ENCODE measurements around the gene OSBP2.

OSBP2 gene

DNA sequence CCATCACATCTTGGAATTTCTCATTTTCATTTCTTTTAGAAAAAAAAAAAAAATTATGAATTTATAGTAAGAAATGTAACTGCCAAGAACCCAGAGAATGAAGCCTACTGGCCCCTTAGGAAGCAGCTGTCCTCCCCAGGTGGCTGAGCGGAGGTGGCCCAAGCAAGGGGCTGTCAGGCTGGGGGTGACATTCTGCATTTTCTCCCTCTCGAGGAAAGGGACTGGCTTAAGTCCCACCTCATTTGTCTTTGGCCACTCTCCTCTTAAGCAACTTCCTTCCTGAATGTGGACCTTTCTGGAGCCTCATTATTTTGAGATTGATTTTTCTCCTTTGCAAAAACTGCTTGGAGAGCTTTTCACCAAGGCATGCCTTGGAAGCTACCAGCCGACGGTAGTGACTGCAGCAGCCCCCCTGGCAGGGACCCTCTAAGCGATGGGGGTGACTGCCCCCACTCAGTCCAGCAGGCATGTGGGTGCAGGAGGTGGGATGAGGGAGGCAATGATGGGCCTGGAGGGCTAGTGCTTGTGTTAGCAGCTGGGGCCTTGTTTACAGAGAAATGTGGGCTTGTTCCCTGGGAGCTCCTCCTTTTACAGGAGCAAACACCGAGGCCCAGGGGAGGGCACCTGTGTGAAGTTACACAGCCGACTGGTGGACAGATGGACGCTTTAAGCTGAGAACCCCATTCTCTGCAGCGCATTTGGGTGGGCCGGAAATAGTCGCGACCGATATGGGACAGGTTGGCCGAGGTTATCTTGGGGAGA is 162.2 kb downstream of the OSBP2 start:
- no peak for DNase-seq

DNA sequence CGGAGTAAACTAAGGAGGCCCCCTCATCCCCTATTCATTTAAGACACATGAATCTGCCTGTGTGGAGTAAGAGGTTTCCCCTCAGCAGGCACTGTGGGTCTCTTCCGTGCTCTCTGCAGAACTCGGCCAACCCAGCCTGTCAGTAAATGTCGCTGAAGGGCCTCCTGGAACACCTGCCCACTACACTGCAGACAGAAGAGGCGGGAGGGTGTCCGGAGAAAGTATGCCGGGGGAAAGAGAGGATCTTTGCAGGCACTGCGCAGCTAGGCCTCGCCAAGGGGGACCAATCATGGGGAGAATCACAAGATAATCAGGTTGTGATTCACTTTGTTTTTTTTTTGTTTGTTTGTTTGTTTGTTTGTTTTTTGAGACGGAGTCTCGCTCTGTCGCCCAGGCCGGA is 163.1 kb downstream of the OSBP2 start:
- no peak for DNase-seq

DNA sequence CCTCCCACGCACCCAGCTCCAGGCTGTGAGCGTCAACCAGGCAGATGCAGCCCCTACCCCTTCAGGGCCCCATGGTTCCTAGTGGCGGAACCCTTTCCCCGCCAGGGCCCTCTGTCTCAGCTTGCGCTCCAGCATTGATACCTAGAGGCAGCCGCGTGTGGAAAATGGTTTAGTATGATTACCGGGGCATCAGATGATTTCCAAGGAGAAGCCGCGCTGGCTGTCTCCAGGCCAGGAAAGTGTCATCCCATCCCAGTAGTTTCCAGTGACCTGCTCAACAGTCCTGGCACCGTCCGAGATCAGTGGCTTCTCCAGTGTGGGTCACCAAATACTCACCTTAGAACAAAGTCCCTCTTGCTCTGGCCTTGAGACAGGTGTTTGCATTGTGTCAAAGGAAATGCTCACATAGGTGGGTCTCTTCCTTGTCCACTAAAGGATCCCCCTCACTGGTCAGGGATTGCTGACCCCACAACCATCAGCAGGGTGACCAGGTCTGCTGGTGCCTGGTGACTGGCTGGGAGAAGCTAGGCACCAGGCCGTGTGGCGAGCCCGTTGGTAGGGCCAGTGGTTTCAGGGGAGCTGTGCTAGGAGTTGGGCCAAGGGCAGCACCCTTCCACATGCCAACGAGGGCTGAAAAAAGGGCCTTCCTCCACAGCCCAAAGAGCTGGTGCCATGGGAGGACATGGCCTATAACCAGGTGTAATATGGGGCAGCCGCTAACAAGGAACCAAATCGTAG is 164.5 kb downstream of the OSBP2 start:
- DNase-seq: no peak

DNA sequence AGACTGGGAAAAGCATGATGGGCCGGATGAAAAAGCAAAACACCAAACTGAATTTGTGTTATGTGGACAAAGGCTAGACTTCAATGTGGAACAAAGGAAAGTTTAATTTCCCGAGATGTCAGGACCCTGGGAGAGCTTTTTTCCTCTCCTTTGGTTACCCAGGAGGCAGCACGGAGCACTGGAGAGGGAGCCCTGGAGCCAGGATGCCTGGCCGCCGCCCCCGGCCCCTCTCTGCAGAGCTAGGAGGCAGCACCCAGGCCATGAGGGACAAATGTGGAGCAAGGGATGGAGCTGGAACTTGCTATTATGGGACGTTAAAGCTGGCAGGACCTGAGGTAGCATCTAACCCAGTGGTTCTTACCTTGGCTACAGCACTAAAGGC is 165.0 kb downstream of the OSBP2 start:
- no peak for DNase-seq

DNA sequence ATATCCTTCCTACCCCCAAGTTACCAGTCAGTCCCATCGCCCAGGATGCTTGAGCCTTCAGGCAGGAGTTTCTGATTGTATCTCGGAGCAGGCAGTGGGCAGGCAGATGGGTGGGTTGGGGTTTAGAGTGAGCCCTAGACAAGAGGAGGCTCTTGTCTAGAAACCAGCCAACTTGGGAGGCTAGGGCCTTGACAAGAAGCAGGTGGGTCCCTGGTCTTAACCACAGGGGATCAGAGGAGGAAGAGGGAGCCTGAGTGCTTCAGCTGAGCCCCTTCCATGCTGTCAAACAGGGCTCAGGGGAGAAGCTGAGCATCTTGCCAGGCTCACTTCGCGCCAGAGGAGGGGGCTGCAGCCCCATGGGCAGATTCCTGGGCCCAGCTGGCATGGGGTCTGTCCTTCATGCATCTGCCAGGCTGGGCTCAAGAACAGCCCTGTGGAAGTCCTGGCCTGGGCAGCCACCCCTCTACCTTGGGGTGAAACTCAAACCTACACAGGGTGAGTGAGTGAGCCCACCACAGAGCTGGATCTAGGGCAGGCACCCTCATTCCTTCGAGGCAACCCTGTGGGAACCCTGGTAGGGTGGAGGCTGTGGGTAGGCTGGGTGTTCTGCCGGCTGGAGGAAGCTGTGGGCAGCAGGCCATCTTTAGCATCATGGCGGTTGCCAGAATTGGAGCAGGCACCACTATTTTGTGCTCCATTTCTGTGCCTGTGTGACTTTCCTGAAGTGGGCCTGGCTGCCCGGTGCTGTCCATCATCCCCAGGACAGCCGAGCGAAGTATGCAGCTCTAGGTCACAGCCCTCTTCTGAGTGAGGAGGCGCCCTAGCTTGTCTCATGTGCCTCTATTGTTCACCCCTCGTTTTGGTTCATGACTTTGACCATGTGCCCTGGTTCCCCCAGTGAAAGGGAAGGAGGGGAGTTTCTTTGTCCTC is 165.8 kb downstream of the OSBP2 start:
- no peak for DNase-seq

DNA sequence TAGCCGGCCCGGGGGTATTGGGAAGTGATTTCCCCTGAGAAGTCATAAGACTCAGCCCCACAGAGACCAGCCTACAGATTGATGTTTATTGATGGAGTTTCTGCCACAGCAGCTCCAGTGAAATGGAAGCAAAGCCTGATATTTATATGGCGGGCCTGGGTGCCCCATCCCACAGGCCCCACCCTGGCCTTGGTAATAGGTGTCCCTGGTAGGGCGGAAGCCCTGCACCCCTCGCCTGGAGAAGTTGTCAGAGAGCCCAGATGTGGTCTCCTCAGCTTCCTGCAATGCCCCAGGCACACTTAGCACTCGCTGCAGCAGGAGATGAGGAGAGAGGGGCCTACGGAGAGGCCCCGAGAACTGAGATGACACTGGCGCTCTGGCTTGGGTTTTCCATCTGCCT is 166.5 kb downstream of the OSBP2 start:
- DNase-seq: no peak

DNA sequence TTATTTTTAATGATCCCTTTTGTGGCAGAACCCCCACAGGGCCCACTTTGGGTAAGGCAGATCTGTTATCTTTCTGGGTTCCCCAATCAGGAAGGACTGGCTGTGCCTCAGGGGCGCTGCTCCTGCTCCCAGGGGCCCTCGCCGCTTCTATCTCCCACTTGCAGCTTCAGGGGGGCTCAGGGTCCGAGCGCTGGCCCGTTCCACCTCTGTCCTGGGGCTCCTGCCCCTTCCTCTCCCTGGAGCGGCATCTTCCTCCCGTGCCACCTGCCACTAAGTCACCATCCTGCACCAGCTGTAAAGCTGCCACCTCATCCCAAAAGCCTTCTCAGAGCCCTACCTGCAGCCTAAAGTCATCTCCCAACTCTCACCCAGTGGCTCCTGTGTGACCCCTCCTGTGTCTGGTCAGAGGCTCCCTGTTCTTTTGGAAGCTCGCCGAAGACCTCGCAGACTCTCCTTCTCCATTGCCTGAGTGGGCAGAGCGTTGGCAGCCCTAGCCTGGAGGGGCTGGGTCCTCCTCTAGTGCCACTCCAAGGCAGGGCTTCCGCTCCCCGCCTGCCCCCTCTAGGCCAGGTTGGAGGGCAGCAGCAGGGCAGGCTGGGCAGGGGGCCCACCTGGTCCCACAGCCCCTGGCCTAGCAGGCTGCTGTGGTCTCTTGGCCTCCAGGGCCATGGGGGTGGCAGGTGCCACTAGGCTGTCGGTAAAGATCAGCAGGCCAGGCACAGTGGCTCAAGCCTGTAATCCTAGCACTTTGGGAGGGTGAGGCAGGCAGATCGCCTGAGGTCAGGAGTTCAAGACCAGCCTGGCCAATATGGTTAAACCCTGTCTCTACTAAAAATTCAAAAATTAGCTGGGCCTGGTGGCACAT is 167.2 kb downstream of the OSBP2 start:
- DNase-seq: no peak

DNA sequence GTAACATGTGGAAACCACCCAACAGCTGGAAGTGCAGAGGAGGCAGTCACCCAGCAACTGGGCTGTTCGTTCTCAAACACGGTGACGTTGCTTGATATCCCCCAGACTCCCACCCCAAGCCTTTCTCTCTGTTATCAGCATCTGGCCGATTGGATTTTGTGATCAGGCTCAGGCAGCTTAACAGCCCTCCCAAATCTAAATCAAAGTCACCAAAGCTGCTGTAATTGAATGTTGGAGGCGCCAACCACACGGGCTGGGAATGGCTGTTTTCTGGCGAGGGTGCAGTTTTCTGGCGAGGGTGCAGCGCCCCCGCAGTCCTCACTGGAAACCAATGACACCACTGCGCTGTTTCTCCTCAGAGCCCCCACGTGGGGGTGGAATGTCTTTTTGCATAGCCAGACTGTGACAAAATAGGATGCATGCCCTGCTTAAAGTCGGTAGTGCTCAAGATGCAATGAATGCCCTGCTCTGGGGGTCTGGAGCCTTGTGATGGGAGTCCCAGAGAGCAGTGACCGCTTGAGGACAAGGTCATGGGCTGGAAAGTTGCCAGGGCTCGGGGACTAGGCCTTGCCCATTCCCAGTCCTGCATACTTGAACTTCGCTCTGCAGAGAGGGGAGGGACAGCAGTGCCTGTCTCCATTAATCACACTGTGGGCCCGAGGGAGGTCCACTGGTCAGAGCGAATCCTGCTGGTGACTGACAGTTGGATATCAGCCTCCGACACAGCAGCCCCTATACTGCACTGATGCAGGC is 168.6 kb downstream of the OSBP2 start:
- DNase-seq: no peak

DNA sequence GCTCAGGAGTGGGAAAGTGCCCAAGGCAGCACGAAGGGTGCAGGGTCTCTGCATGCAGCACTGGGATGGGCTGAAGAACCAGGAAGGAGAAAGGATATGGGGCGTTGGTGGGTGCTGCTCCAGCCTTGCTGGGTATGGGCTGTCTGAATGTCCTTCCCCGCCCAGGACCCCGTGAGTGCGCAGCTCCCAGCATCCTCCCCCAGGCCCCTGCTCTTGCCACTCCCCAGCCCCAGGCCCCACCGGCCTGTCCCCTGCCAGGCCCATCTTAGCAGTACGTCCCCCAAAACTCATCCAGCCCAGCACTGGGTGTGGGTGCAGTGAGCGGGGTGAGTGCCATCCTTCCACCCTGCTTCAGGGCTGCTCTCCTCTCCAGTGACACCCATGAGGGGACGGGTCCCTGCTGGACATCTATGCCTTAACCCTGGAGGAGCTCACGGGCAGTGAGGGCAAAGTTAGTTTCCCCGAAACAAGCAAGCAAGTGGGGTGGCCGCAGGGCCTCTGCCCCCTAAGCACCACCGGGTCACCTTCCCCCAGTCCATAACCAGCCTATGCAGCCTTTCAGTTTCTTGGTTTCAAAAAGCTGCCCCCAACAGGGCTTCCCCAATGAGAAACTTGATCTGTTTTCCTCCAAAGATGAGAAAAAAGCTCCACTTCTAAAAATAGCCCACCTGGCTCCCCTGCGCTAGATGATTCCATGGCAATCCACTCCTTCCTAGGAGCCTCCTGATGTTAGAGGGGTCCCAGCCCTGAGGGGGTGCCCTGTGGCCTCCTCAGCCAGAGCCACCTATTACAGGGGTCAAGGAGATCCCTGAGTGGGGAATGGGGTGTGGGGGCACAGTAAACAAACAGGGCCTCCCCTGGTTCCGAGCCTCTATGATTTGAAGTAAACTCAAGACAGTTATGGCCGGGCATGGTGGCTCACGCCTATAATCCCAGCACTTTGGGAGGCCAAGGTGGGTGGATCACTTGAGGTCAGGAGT is 170.1 kb downstream of the OSBP2 start:
- DNase-seq: no peak

DNA sequence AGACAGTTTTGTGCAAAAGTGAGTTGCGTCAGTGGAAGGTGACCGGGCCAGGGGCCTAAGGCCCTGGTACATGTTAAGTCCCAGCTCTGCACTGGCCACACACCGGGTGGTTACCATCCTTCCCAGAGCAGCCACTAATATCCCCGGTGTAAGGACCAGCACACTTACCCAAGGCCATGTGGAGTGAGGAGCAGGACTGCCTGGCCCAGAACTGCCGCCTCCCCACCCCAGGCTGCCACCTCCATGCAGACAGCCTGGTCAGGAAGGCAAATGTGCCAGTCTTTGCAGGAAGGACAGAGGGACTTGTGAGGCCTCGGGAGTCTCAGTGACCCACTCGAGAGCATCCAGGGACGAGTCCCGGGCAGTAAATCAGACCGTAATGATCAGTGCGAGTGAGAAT is 171.0 kb downstream of the OSBP2 start:
- DNase-seq: no peak

DNA sequence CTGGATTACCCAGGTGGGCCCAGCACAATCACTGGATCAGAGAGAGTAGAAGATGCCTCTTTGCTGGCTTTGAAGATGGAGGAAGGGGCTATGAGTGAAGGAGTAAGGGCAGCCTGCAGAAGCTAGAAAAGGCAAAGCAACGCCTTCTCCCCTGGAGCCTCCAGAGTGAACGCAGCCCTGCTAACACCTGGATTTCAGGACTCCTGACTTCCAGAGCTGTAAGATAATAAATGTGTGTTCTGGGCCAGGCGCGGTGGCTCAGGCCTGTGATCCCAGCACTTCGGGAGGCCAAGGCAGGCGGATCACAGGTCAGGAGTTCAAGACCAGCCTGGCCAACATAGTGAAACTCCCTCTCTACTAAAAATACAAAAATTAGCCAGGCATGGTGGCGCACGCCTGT is 171.5 kb downstream of the OSBP2 start:
- DNase-seq: no peak

DNA sequence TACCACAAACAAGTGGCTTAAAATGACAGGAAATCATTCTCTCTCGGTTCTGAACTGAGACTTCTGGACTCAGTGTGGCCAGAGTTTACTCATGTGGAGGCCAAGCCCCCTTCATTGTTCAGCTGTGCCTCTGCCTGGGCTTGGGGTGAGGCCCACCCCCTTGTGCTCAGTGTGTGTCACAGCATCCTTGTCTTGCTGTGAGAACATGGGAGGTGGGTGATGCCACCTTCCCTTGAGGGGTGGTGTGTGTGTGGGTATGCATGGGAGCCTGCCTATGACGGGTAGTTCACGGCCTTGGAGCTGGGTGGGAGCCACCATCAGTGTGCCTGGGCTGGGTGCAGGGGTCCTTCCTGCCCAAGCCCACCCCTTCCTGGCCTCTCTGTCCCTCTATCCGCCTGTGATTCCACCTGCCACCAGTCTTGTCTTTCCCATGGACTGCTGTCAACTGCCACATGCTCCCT is 172.2 kb downstream of the OSBP2 start:
- DNase-seq: no peak

DNA sequence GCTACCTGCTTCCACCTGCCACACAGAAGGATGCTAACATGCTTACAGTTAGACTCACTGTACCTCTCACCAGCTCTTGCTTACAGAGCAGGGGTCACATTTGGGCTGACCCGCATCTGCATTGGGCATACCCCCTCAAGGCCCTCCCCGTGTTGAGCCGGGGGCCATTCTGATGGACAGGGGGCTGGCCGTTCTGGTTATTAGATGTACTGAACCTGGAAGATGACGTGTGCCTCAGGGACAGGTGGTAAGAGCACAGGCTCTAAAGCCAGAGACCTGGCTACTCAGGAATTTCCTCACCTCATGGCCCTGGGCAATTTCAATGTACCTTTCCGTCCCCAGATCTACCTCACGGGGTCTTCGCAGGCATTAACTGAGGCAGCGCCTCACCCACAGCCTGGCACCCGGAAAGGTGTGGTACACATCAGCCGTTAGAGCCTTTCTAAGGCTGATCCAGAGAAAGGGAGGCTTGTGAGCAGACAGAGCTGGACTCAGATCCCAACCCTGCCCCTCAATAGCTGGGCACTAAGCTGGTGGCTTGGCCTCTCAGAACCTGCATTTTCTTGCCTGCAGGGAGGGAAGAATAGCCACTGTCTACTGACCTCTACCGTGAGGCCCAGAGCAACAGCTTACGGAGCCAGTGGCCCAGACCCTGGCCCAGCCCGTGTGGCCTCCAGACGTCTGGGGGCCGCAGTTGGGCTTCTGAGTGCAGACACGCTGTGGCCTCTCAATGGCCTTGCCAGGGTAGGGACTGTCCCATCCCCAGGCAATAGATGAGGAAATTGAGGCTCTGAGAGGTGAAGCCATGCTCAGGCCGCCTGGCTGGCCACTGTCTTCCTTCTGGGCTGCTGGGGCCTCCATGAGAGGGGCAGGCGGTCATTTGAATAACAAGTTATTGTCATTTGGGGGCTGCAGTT is 173.3 kb downstream of the OSBP2 start:
- DNase-seq: no peak

DNA sequence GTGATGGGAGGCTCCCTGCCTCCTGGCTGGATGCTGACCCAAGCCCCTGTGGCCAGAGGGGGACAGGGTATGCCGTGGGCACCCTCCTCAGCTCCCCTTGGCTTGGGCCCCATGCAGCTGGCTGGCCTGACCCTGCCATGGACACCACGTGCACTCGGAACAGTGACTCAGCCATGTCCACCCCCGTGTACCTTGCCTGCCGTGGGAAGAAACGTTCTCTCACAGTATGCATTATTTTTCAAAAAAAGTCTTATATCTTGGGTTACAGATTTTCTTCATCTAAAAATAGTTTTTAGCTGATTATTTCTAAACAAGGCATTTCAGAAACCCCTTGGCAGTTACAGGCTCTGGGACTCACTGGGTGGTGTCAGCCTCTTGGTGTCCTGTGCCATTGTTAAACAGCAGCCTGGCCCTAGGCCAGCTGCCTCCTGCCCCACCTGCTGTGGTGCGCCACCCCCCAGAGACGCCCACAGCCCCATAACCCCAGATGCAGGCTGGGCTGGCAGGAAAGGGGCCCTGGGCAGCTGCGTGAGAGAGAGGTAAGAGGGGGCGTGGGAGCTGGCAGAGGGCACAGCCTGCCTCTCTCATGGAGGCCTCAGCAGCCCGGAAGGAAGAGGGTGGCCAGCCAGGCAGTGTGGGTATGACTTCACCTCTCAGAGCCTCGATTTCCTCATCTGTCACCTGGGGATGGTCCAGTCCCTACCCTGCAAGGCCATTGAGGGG is 174.2 kb downstream of the OSBP2 start:
- DNase-seq: no peak

DNA sequence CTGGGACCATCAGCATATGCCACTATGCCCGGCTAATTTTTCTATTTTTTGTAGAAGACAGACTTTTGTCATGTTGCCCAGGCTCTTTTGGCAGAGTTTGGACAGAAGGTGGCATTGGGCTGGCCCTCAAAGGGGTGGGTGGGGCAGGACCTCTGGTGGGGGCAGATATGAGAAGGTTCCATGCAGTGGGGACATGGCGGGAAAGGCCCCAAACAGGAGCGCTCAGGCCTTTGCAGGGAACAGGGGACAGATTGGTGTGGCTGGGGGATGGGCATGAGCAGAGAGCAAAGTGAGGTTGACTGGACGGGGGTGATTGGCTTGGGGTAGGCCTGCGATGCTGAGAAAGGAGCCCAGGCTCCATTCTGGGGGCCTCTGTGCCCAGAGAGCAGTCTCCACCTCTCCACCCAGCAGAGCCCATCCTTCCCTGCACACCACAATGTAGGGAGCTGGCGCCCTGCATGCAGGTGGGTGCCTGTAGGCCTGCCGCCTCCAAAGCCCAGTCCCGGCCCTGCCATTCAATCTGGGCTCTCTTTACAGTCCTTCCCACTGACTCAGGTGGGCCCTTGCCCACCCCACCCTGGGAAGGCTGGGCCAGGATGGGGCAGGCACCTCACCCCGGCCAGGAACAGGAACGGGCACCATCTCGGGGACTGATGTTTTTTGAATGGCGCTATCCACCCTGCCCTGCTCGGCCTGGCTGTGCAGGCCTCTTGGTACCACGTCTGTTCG is 175.2 kb downstream of the OSBP2 start:
- no peak for DNase-seq

DNA sequence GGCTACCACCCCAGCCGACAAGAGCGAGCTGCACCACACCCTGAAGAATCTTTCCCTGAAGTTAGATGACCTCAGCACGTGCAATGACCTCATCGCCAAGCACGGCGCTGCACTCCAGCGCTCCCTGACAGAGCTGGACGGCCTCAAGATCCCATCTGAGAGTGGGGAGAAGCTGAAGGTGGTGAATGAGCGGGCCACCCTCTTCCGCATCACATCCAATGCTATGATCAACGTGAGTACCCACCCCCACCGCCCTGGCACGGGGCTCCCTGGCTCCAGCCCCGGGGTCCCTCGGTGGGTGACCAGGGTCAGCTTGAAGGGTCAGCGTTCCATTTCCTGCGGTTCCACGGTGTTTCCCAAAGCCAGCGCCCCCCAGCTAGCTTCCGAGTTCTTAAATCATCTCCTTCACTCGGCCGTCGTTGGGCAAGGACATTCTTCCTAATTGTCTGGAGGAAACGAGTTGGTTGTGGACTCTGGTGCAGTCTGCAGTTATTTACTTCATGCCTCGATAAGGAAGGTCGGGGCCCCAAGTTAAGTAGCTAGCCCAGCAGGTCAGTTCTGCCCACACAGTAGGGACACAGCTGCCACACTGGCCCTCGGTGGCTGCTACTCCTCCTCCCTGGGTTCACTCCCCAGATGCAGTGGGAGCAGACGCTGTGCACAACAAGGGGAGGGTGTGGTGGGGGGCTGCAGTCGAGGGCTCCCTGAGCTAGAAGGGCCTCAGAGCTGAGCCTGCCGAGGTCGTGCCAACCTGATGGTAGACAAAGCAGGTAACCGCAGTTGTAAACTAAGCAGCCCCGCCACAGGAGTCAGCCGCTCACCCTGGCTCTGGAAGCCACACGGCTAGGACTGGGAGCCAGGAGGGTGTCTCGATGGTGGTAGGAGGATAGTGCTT is 176.0 kb downstream of the OSBP2 start:
- DNase-seq: no peak

Measured in NCI-H1694 treated with DMSO at 0.1 percent for 48 hours (cell line).